ENCODE data around the gene HLA-DQB1.

Gene HLA-DQB1

DNA sequence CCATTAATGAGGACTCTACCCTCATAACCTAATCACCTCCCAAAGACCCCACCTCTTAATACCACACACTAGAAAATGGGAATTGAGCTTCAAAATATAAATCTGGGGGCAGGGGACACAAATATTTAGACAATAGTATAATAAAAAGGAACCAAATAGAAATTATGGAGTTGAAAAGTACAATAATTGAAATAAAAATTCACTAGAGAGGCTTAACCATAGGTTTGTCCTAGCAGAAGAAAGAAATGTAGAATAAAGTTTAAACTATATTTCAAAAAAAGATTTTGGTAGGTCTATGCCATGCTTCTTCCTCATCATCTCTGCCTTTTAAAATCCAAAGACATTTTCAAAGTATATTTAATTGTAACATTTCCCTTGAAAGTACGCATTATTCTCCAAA, 48.7 kb downstream of the HLA-DQB1 start:
- H3K27ac ChIP-seq, result no peak overlapping the region
- TF ChIP-seq, protein P1, sequence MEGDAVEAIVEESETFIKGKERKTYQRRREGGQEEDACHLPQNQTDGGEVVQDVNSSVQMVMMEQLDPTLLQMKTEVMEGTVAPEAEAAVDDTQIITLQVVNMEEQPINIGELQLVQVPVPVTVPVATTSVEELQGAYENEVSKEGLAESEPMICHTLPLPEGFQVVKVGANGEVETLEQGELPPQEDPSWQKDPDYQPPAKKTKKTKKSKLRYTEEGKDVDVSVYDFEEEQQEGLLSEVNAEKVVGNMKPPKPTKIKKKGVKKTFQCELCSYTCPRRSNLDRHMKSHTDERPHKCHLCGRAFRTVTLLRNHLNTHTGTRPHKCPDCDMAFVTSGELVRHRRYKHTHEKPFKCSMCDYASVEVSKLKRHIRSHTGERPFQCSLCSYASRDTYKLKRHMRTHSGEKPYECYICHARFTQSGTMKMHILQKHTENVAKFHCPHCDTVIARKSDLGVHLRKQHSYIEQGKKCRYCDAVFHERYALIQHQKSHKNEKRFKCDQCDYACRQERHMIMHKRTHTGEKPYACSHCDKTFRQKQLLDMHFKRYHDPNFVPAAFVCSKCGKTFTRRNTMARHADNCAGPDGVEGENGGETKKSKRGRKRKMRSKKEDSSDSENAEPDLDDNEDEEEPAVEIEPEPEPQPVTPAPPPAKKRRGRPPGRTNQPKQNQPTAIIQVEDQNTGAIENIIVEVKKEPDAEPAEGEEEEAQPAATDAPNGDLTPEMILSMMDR (conservative IDR thresholded peaks at IDR 0.05), result no peak

DNA sequence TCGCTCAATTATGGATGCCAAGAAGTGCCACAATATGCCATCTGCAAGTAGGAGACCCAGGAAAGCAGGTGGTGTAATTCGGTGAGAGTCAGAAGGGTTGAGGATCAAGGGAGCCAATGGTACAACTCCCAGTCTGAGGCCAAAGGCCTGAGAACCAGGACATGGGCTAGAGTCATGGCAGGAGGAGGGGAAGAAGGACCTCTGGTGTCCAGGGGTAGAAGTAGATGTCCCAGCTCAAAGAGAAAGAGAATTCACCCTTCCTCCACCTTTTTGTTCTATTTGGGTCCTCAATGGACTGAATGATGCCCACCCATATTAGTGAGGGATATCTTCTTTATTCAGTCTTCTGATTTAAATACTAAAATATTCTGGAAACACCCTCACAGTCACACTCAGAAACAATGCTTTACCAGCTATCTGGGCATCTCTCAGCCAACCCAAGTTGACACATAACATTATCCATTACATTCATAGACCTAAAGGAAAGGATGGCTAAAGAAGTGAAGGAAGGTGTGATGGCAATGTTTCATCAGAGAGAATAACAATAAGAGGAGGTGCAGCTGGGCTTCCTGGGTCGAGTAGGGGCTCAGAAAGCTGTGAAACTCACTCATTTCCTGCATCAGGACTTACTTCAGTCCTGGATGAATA, 50.4 kb downstream of the HLA-DQB1 start:
- no peak overlapping the region for H3K27ac ChIP-seq
- TF ChIP-seq, protein P1 (conservative IDR thresholded peaks at IDR 0.05), result no peak

DNA sequence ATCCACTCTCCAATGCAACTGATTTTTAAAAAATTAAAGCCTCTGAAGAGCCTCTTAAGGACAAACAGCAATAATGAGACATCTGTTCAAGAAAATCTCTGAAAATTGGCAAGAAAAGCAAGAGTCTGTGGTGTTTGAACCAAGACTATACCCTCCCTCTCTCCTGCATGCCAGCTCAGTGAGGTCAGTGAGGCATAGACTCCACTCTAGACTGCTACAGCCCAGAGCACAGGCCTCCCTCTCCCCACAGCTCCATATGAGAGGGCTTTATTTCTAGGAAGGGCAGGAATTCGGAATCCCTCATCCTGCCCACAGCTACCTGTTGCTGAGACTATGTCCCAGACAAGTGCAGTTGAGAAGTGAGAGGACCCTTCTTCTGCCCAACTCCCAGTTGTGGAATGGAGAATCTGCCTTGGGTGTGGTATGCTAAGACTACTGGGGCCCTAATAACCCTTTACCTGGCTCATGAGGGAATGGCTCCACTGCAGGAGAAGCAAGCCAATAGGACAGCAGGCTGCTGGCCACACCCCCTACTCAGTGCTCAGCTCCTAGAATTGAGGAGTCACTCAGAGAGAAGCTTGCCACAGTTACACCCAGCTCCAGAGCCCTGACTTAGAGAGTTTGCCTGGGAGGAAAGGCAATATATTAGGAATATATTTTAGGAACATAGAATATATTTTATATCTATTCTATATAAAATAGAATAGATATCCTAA, 51.9 kb downstream of the HLA-DQB1 start:
- no peak overlapping the region for H3K27ac ChIP-seq
- TF ChIP-seq, protein P1 (conservative IDR thresholded peaks at IDR 0.05), result no peak

DNA sequence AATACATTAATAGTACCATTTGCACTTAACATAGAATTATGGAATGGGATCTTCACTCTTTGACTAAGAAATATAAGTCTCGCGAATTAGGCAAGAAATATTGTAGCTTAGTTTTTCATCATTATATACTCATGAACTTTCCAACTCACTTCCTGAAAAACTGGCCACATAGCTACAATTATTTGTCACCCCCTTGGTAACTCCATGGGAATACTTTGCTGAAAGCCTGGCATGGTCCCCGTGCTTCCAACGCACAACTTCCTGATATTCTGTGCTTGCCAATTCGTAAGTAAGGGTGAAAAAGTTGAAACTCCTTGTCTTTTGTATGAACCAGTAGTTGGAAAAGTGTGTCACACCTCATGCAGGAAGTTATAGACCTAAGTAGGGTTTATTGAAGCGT, 53.0 kb downstream of the HLA-DQB1 start:
- TF ChIP-seq, protein P1 (conservative IDR thresholded peaks at IDR 0.05), result no peak
- no peak overlapping the region for H3K27ac ChIP-seq

DNA sequence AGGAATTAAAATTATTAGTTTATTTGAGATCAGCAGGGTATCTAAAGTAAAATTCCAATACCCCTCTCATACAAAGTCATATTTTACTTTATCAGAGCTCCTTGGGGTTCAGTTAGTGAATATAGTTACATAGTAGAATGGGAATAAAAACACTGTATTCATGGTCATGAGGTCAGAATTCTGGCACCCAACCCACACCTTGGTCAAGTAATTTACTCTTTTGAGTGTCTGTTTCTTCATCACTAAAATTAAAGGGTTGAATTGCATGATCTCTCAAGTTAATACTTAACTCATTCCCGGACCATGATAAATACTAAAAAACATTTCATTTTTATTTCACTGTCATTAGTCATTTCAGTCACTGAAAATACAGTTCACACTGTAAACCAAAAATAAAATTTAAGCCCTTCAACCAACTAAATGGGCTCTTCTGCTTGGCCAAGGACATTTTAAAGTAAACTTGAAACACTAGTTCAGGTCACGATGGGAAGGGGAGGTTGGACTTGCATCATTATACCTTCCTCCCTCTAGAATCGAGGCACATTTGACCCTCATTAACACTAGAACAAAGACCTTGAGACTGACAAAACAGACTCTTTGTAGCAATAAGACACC, 55.7 kb downstream of the HLA-DQB1 start:
- TF ChIP-seq, protein P1 (conservative IDR thresholded peaks at IDR 0.05), result no peak

DNA sequence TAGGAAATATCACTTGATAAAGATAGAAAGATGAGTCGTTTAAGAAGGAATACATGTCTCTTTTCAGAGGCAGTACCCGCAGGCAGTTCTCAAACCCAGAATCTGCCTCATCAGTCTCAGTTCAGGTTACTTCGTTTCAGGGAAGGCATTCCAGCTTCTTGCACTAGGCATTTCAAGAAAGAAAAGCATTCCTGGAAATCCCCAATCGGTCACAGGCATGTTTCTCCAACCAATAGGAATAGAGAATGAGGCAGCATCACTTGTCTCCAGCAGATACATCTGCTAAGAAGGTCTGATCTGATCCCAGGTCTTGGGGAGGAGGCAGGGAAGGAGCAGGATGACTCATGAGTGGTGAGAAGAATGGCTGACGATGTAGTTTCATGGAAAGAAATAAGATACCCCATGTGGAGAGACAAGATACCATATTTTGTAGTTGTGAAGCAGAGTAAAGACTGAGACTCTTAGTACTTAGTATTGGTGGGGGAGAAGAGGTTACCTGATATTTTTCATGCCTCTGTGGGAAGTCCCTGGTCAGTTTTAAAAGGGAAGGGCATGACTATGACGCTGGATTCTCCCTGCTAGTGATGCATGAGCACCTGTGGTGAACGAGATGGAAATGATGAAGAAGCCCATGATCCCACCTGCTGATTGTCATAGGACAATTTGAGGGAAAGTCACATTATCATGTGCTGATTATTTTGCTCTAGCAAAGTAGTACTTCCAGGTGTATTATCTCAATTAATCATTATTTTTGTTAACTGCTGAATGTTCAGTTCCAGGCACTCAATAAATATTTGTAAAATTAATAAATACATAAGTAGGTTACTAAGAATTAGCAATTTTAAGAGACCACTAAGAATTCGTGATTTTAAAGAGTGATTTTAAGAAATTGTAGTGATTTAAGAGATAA, 56.5 kb downstream of the HLA-DQB1 start:
- H3K27ac ChIP-seq, result no peak overlapping the region
- TF ChIP-seq, protein P1 (conservative IDR thresholded peaks at IDR 0.05), result no peak

More for the DNA sequence above, 55.7 kb downstream of the HLA-DQB1 start:
- no peak overlapping the region for H3K27ac ChIP-seq

All from VCaP (cell line).